IPS-18c (cell line): ENCODE results near the gene DGKD.

Experiments
- H3K4me3 ChIP-seq: 2 replicates; pipeline ENCODE4 v1.7.0; 2013; ENCODE audit warnings: low read depth, mild to moderate bottlenecking, low read length, moderate library complexity; ENCODE audit not compliant: insufficient read depth
- H3K9me3 ChIP-seq: one replicate; pipeline ENCODE4 v1.6.1; 2013; ENCODE audit warnings: mild to moderate bottlenecking, low read length, moderate library complexity; ENCODE audit not compliant: control insufficient read depth, insufficient read depth

Gene DGKD

DNA sequence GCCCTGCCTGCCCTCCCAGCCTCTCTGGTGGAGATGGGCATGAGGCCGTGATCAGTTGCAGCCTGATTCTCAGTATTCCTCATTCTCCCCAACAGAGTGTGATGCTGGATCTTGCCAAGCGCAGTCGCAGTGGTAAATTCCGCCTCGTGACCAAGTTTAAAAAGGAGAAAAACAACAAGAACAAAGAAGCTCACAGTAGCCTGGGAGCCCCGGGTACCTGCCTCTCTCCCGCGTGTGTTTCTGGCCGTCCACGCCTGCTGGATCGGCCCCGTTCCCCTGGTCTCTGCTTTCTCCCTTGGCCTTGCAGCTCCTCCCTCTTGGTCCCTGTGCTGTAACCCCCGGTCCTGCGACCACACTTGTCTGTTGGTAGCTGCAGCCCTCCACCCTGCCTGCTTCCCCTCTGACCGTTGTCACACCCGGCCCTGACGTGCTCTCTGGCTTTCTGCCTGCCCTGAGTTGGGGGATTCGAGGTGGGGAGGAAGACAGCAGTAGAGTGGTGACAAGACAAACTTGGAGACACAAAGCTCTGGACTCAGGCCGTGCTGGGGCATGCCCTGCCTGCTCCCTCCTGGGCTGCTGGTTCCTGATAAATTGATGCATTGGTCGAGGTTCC is 112.8 kb downstream of the DGKD start:
- H3K9me3 ChIP-seq = no peaks in the 10 kb centered on the region

GRCh38 chr2:233468047-233468740 is 113.9 kb downstream of the DGKD start:
- H3K4me3 ChIP-seq = no peak overlapping the region
- no peaks in the 10 kb centered on the region for H3K9me3 ChIP-seq

More for the DNA sequence above, 112.8 kb downstream of the DGKD start:
- no peak overlapping the region for H3K4me3 ChIP-seq

GRCh38 chr2:233468741-233469110 is 114.4 kb downstream of the DGKD start:
- Histone ChIP-seq H3K9me3 (no peaks in the 10 kb centered on the region), H3K4me3 (no peak overlapping the region)

DNA sequence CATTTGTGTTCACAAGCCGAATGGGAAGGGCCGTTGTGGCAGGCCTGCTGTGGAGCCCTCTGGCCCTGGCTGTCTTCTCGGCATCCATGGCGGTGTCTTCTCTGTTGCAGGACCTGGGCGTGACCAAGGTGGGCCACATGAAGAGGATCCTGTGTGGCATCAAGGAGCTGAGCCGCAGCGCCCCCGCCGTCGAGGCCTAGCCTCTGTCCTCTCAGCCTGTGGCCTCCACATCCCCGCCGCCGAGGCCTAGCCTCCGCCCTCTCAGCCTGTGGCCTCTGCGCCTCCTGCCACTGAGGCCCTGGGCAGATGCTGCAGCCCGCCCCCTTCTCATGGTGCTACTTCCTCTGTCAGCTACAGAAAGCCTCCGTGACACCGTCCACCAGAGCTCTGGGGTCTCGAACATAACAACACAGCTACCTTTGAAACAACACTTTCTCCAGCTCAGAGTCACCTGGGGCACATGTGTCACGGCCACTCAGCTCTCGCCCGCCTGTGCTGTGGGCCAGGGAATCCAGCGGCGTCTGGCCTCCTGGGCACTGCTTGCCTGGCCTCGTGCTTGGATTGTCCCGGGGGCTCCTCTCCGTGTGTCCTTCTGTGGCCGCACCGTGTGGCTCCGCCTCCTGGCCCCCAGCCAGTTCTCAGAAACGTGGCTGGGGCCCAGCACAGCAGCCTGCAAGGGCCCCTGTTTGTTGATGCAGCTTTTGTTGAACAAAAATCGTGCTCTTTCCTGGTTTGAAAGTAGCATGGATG is 115.1 kb downstream of the DGKD start:
- H3K4me3 ChIP-seq = no peak overlapping the region

DNA sequence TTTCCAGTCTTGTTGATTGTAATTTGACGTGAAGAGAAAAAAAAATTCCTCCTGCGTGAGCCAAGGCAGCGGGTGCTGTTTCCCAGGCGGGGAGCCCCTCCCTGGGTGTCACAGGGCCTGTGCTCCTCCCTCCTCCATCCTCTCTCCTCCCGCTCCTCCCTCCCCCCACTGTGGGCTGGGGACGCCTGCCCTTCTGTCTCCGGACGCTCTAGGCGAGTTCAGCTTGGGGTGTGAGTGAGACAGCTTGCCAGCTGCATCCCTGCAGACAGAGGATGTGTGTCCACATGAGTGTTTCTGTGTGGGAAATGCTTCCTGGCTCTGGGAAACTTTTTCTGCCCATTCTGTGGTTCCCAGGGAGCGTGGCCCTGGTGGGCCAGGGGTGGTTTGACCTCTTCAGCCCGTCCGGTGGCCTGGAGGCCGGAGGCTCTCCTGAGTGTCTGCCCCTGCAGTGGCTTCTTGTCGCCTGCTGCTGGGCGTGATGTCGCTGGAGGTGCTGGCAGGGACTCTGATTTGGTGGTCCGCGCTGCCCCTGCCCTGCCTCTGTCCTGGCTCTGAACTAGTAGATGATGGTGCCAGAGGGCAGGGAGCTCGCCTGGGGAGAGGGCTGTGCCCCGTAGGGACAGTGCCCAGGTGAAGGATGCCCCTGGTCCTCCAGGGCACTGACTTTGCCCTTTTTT is 115.9 kb downstream of the DGKD start:
- H3K9me3 ChIP-seq = no peaks in the 10 kb centered on the region
- H3K4me3 ChIP-seq = no peak overlapping the region

More for the DNA sequence above, 115.1 kb downstream of the DGKD start:
- H3K9me3 ChIP-seq = no peaks in the 10 kb centered on the region

DNA sequence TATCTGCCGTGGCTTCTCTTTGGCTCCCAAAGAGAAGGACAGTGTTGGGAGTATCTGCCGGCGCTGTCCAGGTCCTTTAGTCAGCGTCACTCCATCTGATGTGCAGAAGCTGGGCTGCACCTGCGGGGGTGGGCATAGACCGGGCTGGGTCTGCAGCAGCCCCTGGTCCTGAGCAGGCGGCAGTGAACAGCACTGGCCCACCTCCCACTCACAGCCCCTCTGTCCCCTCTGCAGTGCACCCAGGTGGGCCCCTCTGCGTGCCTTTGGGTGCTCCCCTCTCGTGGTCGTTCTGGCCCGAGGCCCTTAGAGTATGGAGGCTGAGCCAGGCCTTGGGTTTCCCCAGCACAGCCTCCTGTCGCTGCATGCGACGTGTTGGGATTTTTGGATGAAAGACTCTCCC is 116.5 kb downstream of the DGKD start:
- H3K4me3 ChIP-seq = no peak overlapping the region
- H3K9me3 ChIP-seq = peaks cover under 1% of the 10 kb centered on the region

DNA sequence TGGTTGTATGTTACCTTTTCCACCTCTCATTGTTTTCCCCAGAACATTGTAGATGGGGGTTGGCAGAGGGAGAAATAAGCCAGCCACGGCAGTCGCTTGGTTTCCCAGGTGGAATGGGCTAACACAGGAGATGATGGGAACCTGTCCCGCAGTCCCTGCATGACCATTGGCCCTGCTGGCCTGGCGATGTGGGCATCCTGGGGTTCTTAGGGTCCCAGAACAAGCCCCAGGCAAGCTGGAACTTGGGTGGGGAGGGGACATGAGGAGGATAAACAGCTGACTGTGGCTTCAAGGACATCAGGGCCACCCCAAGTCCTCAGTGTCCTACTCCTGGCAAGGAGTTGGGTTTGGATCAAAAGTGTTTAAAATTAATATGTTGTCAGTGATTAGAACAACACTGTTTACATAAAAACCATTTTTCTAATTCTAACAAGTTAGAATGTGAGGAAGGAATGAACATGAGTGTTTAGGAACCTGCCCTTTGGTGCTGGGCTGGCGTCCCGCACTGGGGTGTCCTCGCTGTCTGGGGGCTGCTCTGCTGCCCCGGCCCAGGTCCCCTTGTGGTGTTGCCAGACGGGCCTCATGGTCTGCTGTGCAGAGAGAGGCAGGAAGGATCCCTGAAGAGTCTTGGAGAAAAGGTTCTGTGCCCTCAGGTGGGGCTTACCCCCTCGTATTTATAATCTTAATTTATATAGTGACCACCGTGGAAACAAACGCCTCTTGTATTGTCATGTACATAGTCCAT is 117.2 kb downstream of the DGKD start:
- Histone ChIP-seq H3K4me3 (no peak overlapping the region), H3K9me3 (peaks cover 2% of the 10 kb centered on the region)

DNA sequence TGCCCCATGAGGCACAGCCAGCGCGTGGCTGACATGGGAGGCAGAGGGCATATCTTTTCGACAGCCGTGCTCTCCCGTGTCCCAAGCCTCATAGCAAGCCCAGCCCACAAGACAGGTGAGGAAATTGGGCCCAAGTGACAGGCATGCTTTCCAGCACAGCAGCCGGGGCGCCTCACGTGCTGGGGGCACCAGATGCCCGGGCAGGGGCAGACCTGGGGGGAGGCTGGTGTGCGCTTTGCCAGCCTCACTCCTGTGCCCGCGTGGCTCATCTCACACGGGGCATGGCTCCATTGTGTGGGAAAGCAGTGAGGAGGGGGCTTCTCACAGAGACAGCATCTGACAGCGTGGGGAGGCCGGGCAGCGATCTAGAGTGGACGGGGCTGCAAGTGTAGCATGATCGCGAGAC is 119.1 kb downstream of the DGKD start:
- H3K4me3 ChIP-seq = no peak overlapping the region

GRCh38 chr2:233473878-233474277 is 119.6 kb downstream of the DGKD start:
- H3K9me3 ChIP-seq = peaks cover 2% of the 10 kb centered on the region
- no peak overlapping the region for H3K4me3 ChIP-seq

More for the DNA sequence above, 119.1 kb downstream of the DGKD start:
- H3K9me3 ChIP-seq = peaks cover 2% of the 10 kb centered on the region

GRCh38 chr2:233474308-233475160 is 120.2 kb downstream of the DGKD start:
- H3K4me3 ChIP-seq = no peak overlapping the region
- H3K9me3 ChIP-seq = peaks cover 2% of the 10 kb centered on the region

DNA sequence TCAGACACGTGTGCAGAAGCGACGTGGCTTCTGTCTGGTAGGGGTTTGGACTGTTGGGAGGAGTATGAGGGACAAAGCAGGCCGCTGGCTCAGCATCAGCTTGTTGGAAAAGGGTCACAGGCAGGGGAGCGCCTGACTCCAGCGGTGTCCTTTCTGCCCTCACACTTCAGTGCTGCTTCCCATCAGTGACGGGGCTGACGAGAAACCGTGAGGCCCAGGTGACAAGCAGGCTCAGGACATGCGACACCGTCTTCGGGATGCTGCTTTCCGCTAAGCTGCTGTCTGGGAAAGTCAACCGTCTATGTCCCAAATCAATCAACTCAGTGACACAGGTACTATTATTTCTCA is 121.7 kb downstream of the DGKD start:
- no peak overlapping the region for H3K4me3 ChIP-seq
- H3K9me3 ChIP-seq = peaks cover 2% of the 10 kb centered on the region

DNA sequence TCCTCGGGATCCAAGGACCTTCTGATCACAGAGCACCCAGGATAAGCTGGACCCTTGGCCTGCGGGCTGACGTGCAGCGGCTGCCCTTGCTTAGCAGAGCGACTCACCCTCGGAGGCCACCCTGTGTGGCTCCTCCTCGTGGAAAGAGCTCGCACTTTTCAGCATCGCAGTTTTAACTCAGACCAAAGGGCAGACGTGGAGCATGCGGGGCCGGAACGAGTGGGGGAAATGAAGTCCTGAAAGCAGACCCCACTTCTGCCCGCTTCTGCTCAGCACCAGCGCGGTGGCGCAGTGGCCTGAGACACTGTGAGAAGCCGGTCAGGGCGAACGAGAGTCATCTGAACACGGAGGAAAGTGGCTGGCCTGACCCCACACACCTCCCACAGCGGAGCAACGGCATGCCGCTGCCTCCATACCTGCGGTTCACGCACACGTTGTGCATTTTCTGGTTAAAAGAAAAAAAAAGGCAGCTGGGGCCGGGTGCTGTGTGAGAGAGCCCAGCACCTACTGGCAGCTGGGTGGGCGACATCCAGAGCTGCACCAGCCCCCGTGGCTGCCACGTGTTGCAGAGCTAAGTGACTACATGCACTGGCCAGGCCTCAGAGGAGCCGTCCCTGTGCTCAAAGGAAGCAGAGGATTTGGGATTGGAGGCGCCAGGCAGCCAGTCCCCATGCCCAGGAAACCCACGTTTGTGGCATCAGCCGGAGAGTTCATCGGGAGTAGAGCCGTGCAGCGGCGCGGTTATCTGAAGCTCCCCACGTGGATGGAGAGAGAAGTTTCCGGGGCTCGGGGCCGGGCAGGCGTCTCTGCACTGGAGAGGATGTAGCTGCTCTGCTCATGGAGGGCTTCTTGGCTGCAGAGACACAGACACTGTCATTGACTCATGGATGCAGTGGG is 122.6 kb downstream of the DGKD start:
- H3K9me3 ChIP-seq = peaks cover 2% of the 10 kb centered on the region
- H3K4me3 ChIP-seq = no peak overlapping the region

- H3K9me3 ChIP-seq = peaks cover 5% of the 10 kb centered on the region
- no peak overlapping the region for H3K4me3 ChIP-seq
Measured at GRCh38 chr2:233477548-233478433, 123.5 kb downstream of the DGKD start.

GRCh38 chr2:233479616-233480489 is 125.6 kb downstream of the DGKD start:
- Histone ChIP-seq H3K9me3 (peaks cover 15% of the 10 kb centered on the region), H3K4me3 (no peak overlapping the region)
